Measurements from ENCODE around the gene TNRC18. TPM values are rescaled to one million over a fixed set of nuclear protein-coding genes. Genes with fewer than 3 reads are reported as not detected.

Gene TNRC18
- total and polyA plus RNA-seq, 12 donors, result 10.1 to 42.3 (median 30.3) TPM

GRCh38 chr7:5363729-5364128, 59.9 kb downstream of the TNRC18 start:
- Histone ChIP-seq H3K4me3 (no peak overlapping the region), H3K9me3 (no peaks in the 10 kb centered on the region), H3K27ac (no peak overlapping the region), H3K27me3 (no peaks in the 10 kb centered on the region), H3K36me3 (peaks cover 10 to 83% (median 21%) of the 10 kb centered on the region in 9 donors), H3K4me1 (peaks cover 0 to 23% (median 7%) of the 10 kb centered on the region in 9 donors)
- ATAC-seq (no peak), DNase-seq (no peak)
- no peak for TF ChIP-seq CTCF (IDR thresholded peaks at IDR 0.05)
- WGBS, 2 donors, result 70 to 72% methylated on average over 8 of the region's 8 CpGs
- intact Hi-C loops (cut with DNase I), result loop anchor here in 4 of 10 donors (10.0 kb wide), 4 partner anchors 91 to 341 kb away; no protein-coding TSS in a partner anchor

GRCh38 chr7:5362466-5362865, 61.2 kb downstream of the TNRC18 start:
- H3K27ac ChIP-seq, result no peak overlapping the region
- ATAC-seq, result no peak
- H3K9me3 ChIP-seq, result no peaks in the 10 kb centered on the region
- intact Hi-C loops (cut with DNase I), result loop anchor here in 4 of 10 donors (10.0 kb wide), 4 partner anchors 92 to 342 kb away; no protein-coding TSS in a partner anchor
- TF ChIP-seq CTCF (IDR thresholded peaks at IDR 0.05), result no peak
- peaks cover 0 to 23% (median 7%) of the 10 kb centered on the region in 9 donors for H3K4me1 ChIP-seq
- H3K36me3 ChIP-seq, result peaks cover 10 to 85% (median 30%) of the 10 kb centered on the region in 9 donors
- H3K27me3 ChIP-seq, result no peaks in the 10 kb centered on the region
- no peak for DNase-seq
- WGBS, 2 donors, result 90 to 91% methylated on average over 18 of the region's 18 CpGs
- H3K4me3 ChIP-seq, result no peak overlapping the region

- peaks cover 10 to 85% (median 39%) of the 10 kb centered on the region in 9 donors for H3K36me3 ChIP-seq
- intact Hi-C loops (cut with DNase I), result loop anchor here in 4 of 10 donors (10.0 kb wide), 4 partner anchors 93 to 343 kb away; no protein-coding TSS in a partner anchor
- WGBS, 2 donors, result 93 to 94% methylated on average over 51 to 58 of the region's 58 CpGs
- no peak overlapping the region for H3K4me3 ChIP-seq
- H3K4me1 ChIP-seq, result peaks cover 0 to 21% (median 5%) of the 10 kb centered on the region in 9 donors
- ATAC-seq (peak in 1 of 8 donors; percentile 35), DNase-seq (no peak)
- no peak for TF ChIP-seq CTCF (IDR thresholded peaks at IDR 0.05)
- no peaks in the 10 kb centered on the region for H3K27me3 ChIP-seq
- H3K27ac ChIP-seq, result no peak overlapping the region
- no peaks in the 10 kb centered on the region for H3K9me3 ChIP-seq
These were observed 62.0 kb downstream of the TNRC18 start for GRCh38 chr7:5361446-5362127.

- DNase-seq (no peak), ATAC-seq (no peak)
- Histone ChIP-seq H3K27ac (no peak overlapping the region), H3K4me1 (peaks cover 0 to 15% (median under 1%) of the 10 kb centered on the region in 9 donors), H3K4me3 (no peak overlapping the region), H3K27me3 (no peaks in the 10 kb centered on the region), H3K36me3 (peaks cover 10 to 90% (median 45%) of the 10 kb centered on the region in 9 donors), H3K9me3 (no peaks in the 10 kb centered on the region)
- intact Hi-C loops (cut with DNase I), result loop anchor here in 4 of 10 donors (10.0 kb wide), 4 partner anchors 94 to 344 kb away; no protein-coding TSS in a partner anchor
- no peak for TF ChIP-seq CTCF (IDR thresholded peaks at IDR 0.05)
- 94 to 95% methylated on average over 29 of the region's 29 CpGs for WGBS, 2 donors
These were observed 62.7 kb downstream of the TNRC18 start for GRCh38 chr7:5360971-5361370.
